Uterus (tissue), 2 donors: Measurements from ENCODE around the gene IL17B.

ENCODE experiments used
- CTCF ChIP-seq, 4 experiments: fragments of 200-600 bp in 2 of 4; fragments of 450-650 bp in 2 of 4; sonication (generic) in 2 of 4; IDR thresholded peaks; one replicate each; pipeline ENCODE4 v1.5.1; 2016 to 2019; ENCODE audit warnings: antibody characterized with exemption in 4 of 4, mild to moderate bottlenecking in 2 of 4, moderate library complexity in 1 of 4
- POLR2A ChIP-seq, 2 donors: fragments of 450-650 bp; IDR thresholded peaks; one replicate each; pipeline ENCODE4 v1.6.1; 2016; ENCODE audit warnings: antibody characterized with exemption in 2 of 2, mild to moderate bottlenecking in 1 of 2, moderate library complexity in 1 of 2

GRCh38 chr5:149374303-149374702 lies 4.8 kb downstream of the IL17B start:
- TF ChIP-seq CTCF (IDR thresholded peaks at IDR 0.05) = no peak
- TF ChIP-seq POLR2A (IDR thresholded peaks at IDR 0.05) = no peak
